Activated B cell treated with CpG ODN at 0.5 μM for 24 hours (primary cell): ENCODE results near the gene DVL2. TPM values are rescaled to one million over a fixed set of nuclear protein-coding genes. Genes with fewer than 3 reads are reported as not detected.

Source experiments
- ATAC-seq: fragments of 200-7000 bp; cut with Tn5 transposase; one replicate; pipeline ENCODE4 v1.10.0; 2021; ENCODE audit warnings: low read depth, mild to moderate bottlenecking, moderate library complexity
- CTCF ChIA-PET: fragments of 350-600 bp; sonication (Branson Sonifier 250); formaldehyde crosslinking; loops from one replicate; lab custom pipeline; 2021; ENCODE audit warnings: antibody characterized with exemption; lab: Charles Lee
- POLR2A ChIA-PET: fragments of 350-600 bp; sonication (Branson Sonifier 250); formaldehyde crosslinking; loops from one replicate; lab custom pipeline; 2021; ENCODE audit warnings: antibody characterized with exemption; lab: Charles Lee
- DNase-seq: peaks from one replicate; pipeline ENCODE4 v3.0.0; 2022
- H3K27ac Mint-ChIP-seq: one replicate; pipeline ENCODE4 v1.8.0; 2020; ENCODE audit warnings: mixed read lengths
- H3K27me3 Mint-ChIP-seq: one replicate; pipeline ENCODE4 v1.8.0; 2021; ENCODE audit warnings: mixed read lengths
- H3K36me3 Mint-ChIP-seq: one replicate; pipeline ENCODE4 v1.8.0; 2021; ENCODE audit warnings: low read depth, mixed read lengths
- H3K4me1 Mint-ChIP-seq: one replicate; pipeline ENCODE4 v1.8.0; 2021; ENCODE audit warnings: mixed read lengths
- H3K4me3 Mint-ChIP-seq: one replicate; pipeline ENCODE4 v1.8.0; 2020; ENCODE audit warnings: mild to moderate bottlenecking, mixed read lengths
- H3K9me3 Mint-ChIP-seq: one replicate; pipeline ENCODE4 v1.8.0; 2020; ENCODE audit warnings: mixed read lengths
- intact Hi-C: fragments of 100-400 bp; cut with micrococcal nuclease; formaldehyde crosslinking; loops from one replicate; pipeline ENCODE4 v1.15.1; 2024
- total RNA-seq: library from RNA; stranded (reverse); gene quantifications from 2 replicates; pipeline ENCODE4 v1.2.3, GENCODE V29; 2022
- TF ChIP-seq, protein P1 (sequence below): fragments of 200-600 bp; IDR thresholded peaks from one replicate; pipeline ENCODE4 v1.8.0; 2022; ENCODE audit warnings: antibody characterized with exemption, mild to moderate bottlenecking

Gene DVL2
- total RNA-seq, 1 donor from 2014 or later = 64.6 TPM

DNA sequence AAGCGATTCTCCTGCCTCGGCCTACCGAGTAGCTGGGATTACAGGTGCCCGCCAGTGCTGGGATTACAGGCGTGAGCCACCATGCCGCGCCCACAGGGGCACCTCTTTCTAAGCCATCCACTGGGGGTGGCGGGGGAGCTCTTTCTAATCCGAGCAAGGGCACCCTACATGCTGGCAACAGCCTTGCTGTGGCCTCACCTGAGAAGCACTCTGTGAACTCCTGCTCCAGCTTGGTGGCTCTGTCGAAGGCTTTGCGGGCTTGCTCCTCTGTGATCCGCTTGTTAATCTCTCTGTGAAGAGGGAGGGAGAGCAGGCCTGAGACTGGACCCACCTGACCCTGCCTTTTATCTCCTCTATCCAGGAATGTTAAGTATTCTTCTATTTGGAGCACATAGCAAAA lies 43.2 kb downstream of the DVL2 start:
- no peak for DNase-seq
- no peak for ATAC-seq
- Mint-ChIP-seq H3K4me3 (no peak overlapping the region), H3K27ac (no peak overlapping the region), H3K9me3 (no peaks in the 10 kb centered on the region), H3K36me3 (no peaks in the 10 kb centered on the region), H3K27me3 (no peaks in the 10 kb centered on the region), H3K4me1 (peaks cover 4% of the 10 kb centered on the region)
- POLR2A ChIA-PET = no interaction called here
- TF ChIP-seq, protein P1, sequence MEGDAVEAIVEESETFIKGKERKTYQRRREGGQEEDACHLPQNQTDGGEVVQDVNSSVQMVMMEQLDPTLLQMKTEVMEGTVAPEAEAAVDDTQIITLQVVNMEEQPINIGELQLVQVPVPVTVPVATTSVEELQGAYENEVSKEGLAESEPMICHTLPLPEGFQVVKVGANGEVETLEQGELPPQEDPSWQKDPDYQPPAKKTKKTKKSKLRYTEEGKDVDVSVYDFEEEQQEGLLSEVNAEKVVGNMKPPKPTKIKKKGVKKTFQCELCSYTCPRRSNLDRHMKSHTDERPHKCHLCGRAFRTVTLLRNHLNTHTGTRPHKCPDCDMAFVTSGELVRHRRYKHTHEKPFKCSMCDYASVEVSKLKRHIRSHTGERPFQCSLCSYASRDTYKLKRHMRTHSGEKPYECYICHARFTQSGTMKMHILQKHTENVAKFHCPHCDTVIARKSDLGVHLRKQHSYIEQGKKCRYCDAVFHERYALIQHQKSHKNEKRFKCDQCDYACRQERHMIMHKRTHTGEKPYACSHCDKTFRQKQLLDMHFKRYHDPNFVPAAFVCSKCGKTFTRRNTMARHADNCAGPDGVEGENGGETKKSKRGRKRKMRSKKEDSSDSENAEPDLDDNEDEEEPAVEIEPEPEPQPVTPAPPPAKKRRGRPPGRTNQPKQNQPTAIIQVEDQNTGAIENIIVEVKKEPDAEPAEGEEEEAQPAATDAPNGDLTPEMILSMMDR = no peak
- CTCF ChIA-PET = no interaction called here
- intact Hi-C loops = no loop called here

DNA sequence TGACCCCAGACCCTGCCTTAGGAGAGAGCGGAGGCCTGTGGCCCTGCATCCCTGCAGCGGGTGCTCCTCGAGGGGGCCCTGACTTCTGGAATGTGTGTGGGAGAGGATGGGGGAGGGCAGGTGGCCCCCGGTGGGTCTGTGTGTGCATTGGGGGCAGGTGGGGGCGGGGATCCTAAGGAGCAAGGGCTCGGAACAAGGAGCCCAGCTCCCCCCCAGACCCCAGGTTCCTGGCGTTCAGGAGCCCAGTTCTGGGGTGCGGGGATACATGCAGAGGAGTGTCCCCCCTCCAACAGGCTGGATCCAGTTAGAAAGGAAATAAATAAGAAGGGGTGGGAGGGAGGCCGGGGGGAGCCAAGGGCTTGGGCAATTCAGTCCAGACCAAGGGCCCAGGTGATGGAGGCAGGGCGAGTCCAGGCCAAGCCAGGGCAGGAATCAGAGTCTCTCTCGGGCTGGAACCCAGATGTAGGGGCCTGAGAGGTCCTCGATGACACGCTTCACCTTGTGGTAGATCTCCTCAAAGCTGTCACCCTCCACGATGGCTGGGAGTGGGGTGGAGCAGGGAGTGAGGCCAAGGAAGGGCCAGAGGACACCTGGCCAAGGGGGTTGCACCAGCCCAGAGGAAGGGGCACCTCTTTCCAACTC lies 43.9 kb downstream of the DVL2 start:
- POLR2A ChIA-PET = no interaction called here
- no peak overlapping the region for H3K27ac Mint-ChIP-seq

GRCh38 chr17:7186241-7186640 lies 48.1 kb downstream of the DVL2 start:
- TF ChIP-seq, protein P1 = no peak
- H3K4me1 Mint-ChIP-seq = peaks cover 4% of the 10 kb centered on the region
- H3K9me3 Mint-ChIP-seq = no peaks in the 10 kb centered on the region
- no peaks in the 10 kb centered on the region for H3K36me3 Mint-ChIP-seq
- H3K27me3 Mint-ChIP-seq = no peaks in the 10 kb centered on the region
- no peak overlapping the region for H3K27ac Mint-ChIP-seq
- intact Hi-C loops = no loop called here
- no peak overlapping the region for H3K4me3 Mint-ChIP-seq
- DNase-seq = no peak
- ATAC-seq = peak; percentile 31
- POLR2A ChIA-PET = no interaction called here
- CTCF ChIA-PET = no interaction called here

More for the DNA sequence above, 43.9 kb downstream of the DVL2 start:
- CTCF ChIA-PET = interaction anchor here (1.2 kb wide), 1 partner anchor 13 kb away, joined by 4 read pairs; no protein-coding TSS in a partner anchor
- intact Hi-C loops = no loop called here
- Mint-ChIP-seq H3K27me3 (no peaks in the 10 kb centered on the region), H3K9me3 (no peaks in the 10 kb centered on the region), H3K4me1 (peaks cover 4% of the 10 kb centered on the region), H3K36me3 (no peaks in the 10 kb centered on the region), H3K4me3 (no peak overlapping the region)
- TF ChIP-seq, protein P1 = no peak
- DNase-seq (no peak), ATAC-seq (no peak)

DNA sequence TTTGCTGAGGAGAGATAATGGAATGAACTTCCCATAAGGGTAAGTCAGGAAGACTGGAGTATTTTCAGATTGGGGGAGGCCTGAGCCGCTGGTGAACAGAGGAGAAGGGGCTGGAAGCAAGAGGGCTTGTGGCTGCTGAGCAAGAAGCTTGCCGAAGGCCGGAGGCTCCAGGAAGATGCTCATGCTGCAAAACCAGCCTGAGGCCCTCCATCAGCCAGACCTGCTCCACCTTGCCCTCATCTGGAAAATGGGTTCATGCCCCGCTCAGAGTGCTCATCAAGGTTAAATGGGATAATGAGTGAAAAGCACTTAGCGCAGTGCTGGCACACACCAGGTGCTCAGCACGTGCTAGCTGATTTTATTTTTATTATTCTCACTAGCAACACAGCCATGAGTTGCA lies 49.7 kb downstream of the DVL2 start:
- Mint-ChIP-seq H3K4me1 (peaks cover 4% of the 10 kb centered on the region), H3K27ac (no peak overlapping the region), H3K36me3 (no peaks in the 10 kb centered on the region), H3K9me3 (no peaks in the 10 kb centered on the region), H3K27me3 (peaks cover 3% of the 10 kb centered on the region), H3K4me3 (no peak overlapping the region)
- CTCF ChIA-PET = interaction anchor here (1.3 kb wide), 1 partner anchor 138 kb away, joined by 3 read pairs; no protein-coding TSS in a partner anchor
- ATAC-seq (no peak), DNase-seq (no peak)
- TF ChIP-seq, protein P1 = no peak
- intact Hi-C loops = no loop called here
- POLR2A ChIA-PET = no interaction called here

DNA sequence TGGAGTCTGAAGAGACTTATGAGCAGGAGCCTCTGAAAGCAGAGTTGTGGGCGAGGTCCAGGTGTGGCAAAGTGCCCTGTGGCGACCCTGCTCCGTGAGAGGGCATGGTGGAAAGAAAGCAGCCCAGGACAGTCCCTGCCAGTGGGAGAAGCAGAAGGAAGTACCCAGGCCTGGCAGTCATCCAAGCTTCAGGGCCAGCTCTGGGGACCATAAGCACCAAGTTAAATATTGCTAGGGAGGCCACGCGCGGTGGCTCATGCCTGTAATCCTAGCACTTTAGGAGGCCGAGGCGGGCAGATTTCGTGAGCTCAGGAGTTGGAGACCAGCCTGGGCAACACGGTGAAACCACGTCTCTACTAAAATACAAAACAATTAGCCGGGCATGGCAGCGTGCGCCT lies 50.2 kb downstream of the DVL2 start:
- Mint-ChIP-seq H3K27me3 (peaks cover 3% of the 10 kb centered on the region), H3K4me3 (no peak overlapping the region), H3K9me3 (no peaks in the 10 kb centered on the region), H3K36me3 (no peaks in the 10 kb centered on the region), H3K27ac (no peak overlapping the region), H3K4me1 (peaks cover 4% of the 10 kb centered on the region)
- CTCF ChIA-PET = no interaction called here
- DNase-seq (no peak), ATAC-seq (no peak)
- TF ChIP-seq, protein P1 = no peak
- intact Hi-C loops = no loop called here
- POLR2A ChIA-PET = no interaction called here
